Type B pancreatic cell (in vitro differentiated cells): ENCODE measurements around the gene EPS8L3. TPM values are rescaled to one million over a fixed set of nuclear protein-coding genes. Genes with fewer than 3 reads are reported as not detected.
A peak's percentile ranks its signal among the peaks of the same experiment; 100 is the strongest.

Experiments used
- DNase-seq: peaks from one replicate; pipeline ENCODE4 v3.0.0; 2021; ENCODE audit warnings: mixed read lengths; ENCODE audit not compliant: unreplicated experiment; ENCODE audit errors: extremely low spot score
- H3K27ac Mint-ChIP-seq: 2 replicates; pipeline ENCODE4 v1.8.0; 2021; ENCODE audit warnings: mild to moderate bottlenecking, mixed read lengths
- H3K27me3 Mint-ChIP-seq: 2 replicates; pipeline ENCODE4 v1.8.0; 2021; ENCODE audit warnings: mixed read lengths
- H3K36me3 Mint-ChIP-seq: 2 replicates; pipeline ENCODE4 v1.8.0; 2021; ENCODE audit warnings: mixed read lengths
- H3K4me1 Mint-ChIP-seq: one replicate; pipeline ENCODE4 v1.8.0; 2021; ENCODE audit warnings: mixed read lengths; ENCODE audit not compliant: unreplicated experiment
- H3K4me3 Mint-ChIP-seq: 2 replicates; pipeline ENCODE4 v1.8.0; 2021; ENCODE audit warnings: mild to moderate bottlenecking, mixed read lengths
- H3K9me3 Mint-ChIP-seq: 2 replicates; pipeline ENCODE4 v1.8.0; 2021; ENCODE audit warnings: mixed read lengths
- CTCF ChIP-seq: fragments of 200-600 bp; sonication (generic); conservative IDR thresholded peaks from 2 replicates; pipeline ENCODE4 v1.5.0; 2021; ENCODE audit warnings: antibody characterized with exemption, mild to moderate bottlenecking
- total RNA-seq: library from RNA; stranded (reverse); gene quantifications from 2 replicates; pipeline ENCODE4 v1.2.1, GENCODE V29; 2021; ENCODE audit warnings: low replicate concordance

Gene EPS8L3
- total RNA-seq, 1 donor from 2014 or later: 9.9 TPM

DNA sequence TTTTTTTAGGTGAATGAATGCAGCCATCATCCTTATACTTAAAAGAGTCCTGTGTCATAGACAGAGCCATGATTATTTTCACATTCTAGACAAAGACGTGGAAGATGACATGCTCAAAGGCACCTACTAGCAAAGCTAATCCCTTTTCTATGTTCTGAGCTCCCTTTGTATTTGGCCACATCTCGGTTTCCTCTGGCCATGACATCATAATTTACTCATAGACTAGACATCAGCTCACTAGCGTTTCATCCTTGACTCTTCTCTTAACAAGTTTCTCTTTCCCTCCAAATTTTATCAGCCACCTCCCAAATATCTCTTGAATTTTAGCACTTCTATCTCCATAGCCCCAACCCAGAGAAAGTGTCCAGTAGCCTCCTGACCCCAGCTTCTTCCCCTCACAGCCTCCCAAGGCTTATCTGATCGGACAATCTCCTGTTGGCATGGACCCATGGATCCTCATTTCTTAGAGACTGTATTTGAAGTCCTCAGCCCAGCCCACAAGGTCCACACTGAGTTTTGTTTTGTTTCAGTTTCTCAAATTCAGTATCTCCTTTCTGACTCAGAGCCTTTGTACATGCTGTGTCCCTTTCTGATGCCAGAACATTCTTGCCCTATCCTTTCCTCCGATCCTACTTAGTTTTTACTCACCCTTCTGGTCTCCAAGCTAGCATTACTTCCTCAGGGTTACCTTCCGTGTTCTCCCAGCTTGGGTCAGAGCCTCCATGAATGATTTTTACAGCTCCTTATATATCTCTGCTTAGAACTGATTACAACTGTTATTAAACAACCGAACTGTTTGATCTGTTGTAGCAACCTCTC is 33.0 kb upstream of the EPS8L3 start:
- H3K9me3 Mint-ChIP-seq: no peaks in the 10 kb centered on the region
- peaks cover 36% of the 10 kb centered on the region for H3K4me1 Mint-ChIP-seq
- H3K36me3 Mint-ChIP-seq: no peaks in the 10 kb centered on the region
- no peak for TF ChIP-seq CTCF
- no peak overlapping the region for H3K4me3 Mint-ChIP-seq
- H3K27me3 Mint-ChIP-seq: no peaks in the 10 kb centered on the region
- peak; percentile 13 for DNase-seq
- peak overlapping the region; percentile 6 for H3K27ac Mint-ChIP-seq

GRCh38 chr1:109794319-109795132 is 30.8 kb upstream of the EPS8L3 start:
- peak; percentile 66 for DNase-seq
- peak overlapping the region; percentile 36 for H3K4me3 Mint-ChIP-seq
- H3K27ac Mint-ChIP-seq: peak overlapping the region; percentile 29
- no peak for TF ChIP-seq CTCF
- no peaks in the 10 kb centered on the region for H3K36me3 Mint-ChIP-seq
- no peaks in the 10 kb centered on the region for H3K9me3 Mint-ChIP-seq
- no peaks in the 10 kb centered on the region for H3K27me3 Mint-ChIP-seq
- H3K4me1 Mint-ChIP-seq: peaks cover 42% of the 10 kb centered on the region

DNA sequence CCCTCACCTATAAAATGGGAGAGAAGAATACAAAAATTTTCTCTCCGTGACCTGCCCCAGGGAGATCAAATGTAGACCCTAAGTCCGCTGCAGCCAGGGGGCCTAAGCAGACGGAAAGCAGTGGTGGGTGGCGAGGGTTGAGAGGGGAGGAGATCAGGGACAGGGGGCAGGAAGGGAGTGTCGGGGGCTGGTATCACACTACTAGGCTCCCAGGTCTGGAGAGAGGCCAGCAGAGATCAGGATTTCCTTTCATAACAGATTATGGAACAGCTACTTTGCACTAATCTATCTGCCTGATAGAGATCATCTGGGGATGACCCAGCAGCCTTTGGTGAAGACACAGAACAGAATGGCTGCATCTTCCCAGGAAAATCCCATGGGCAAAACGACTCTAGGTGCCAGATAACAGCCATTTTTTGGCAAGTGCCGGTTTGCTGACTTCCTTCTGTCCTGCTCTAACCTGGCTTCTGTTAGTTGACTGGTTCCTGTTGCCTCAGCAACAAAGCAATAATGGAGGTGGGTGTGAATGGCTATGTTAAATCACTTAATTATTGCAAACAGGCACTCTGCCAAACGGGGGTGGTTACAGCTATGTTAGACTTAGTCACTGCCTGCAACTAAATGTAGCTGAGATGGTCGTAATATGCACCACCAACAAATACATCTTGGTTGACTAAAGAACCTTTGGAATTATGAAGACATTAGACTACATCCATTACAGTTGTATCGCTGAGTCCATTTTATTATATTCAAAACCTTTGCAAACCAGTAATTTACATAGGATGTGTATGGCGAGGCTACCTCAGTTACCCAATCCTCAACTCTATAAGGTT is 30.0 kb upstream of the EPS8L3 start:
- no peaks in the 10 kb centered on the region for H3K27me3 Mint-ChIP-seq
- H3K4me3 Mint-ChIP-seq: no peak overlapping the region
- H3K9me3 Mint-ChIP-seq: no peaks in the 10 kb centered on the region
- TF ChIP-seq CTCF: no peak
- peaks cover 44% of the 10 kb centered on the region for H3K4me1 Mint-ChIP-seq
- H3K27ac Mint-ChIP-seq: peak overlapping the region; percentile 66
- H3K36me3 Mint-ChIP-seq: no peaks in the 10 kb centered on the region
- DNase-seq: peak; percentile 53

DNA sequence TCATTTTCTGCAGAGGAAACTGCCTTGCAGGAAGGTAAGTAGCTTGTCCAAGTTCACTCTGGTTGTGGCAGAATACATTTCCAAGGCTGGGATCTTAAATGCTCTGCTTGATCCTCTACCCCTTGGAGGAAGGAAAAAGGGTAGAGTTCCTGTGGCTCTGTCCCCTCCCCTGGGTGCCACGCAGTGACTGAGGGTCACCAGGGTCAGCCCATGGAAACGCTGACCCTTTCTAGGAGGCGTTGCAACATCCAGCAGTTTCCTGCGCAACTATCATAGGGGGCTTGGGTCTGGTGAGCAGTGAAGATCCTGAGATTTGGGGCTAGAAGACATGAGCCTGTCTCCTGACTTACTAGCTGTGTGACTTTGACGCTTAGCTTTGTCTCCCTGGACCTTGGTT is 29.4 kb upstream of the EPS8L3 start:
- no peak for TF ChIP-seq CTCF
- no peak overlapping the region for H3K4me3 Mint-ChIP-seq

GRCh38 chr1:109792056-109792831 is 28.5 kb upstream of the EPS8L3 start:
- H3K27ac Mint-ChIP-seq: peak overlapping the region; percentile 70
- H3K36me3 Mint-ChIP-seq: no peaks in the 10 kb centered on the region
- H3K4me1 Mint-ChIP-seq: peaks cover 44% of the 10 kb centered on the region
- peak; percentile 79 for DNase-seq
- H3K27me3 Mint-ChIP-seq: no peaks in the 10 kb centered on the region
- no peaks in the 10 kb centered on the region for H3K9me3 Mint-ChIP-seq
- peak; percentile 46 for TF ChIP-seq CTCF
- H3K4me3 Mint-ChIP-seq: peak overlapping the region; percentile 22

More for the DNA sequence above, 29.4 kb upstream of the EPS8L3 start:
- no peaks in the 10 kb centered on the region for H3K27me3 Mint-ChIP-seq
- no peaks in the 10 kb centered on the region for H3K36me3 Mint-ChIP-seq
- H3K4me1 Mint-ChIP-seq: peaks cover 44% of the 10 kb centered on the region
- peak overlapping the region; percentile 66 for H3K27ac Mint-ChIP-seq
- peak; percentile 24 for DNase-seq
- no peaks in the 10 kb centered on the region for H3K9me3 Mint-ChIP-seq
